Endothelial cell of umbilical vein (primary cell): Measurements from ENCODE around the gene SMAD9. TPM values are rescaled to one million over a fixed set of nuclear protein-coding genes. Genes with fewer than 3 reads are reported as not detected.

ENCODE experiments used
- BruUV-seq: library from RNA; stranded (reverse); fragments of 400-500 nt; replicated peaks from 2 replicates; lab custom pipeline; 2021; lab: Mats Ljungman, UMichigan
- CTCF ChIA-PET: fragments of 300-600, 350-600 bp; sonication (Branson Sonifier 250); formaldehyde crosslinking; loops from one replicate; lab custom pipeline; 2021; ENCODE audit warnings: antibody characterized with exemption, inconsistent platforms; lab: Charles Lee
- POLR2A ChIA-PET: fragments of 300-600, 350-600 bp; sonication (Branson Sonifier 250); formaldehyde crosslinking; loops from one replicate; lab custom pipeline; 2021; ENCODE audit warnings: antibody characterized with exemption, inconsistent platforms; lab: Charles Lee
- DNase-seq: peaks from one replicate; pipeline ENCODE4 v3.0.0-alpha.2; 2011; ENCODE audit warnings: low read depth, low spot score
- FAIRE-seq: peaks from 2 replicates; lab custom pipeline; 2011; peaks lifted over from hg19 to GRCh38; lab: Jason Lieb, UNC
- H2AFZ ChIP-seq: 2 replicates; pipeline ENCODE4 v1.6.0; 2012; ENCODE audit warnings: low read depth, low read length, control low read depth, inconsistent platforms
- H3K27ac ChIP-seq: 2 replicates; pipeline ENCODE4 v1.5.1; 2011; ENCODE audit warnings: low read depth, mild to moderate bottlenecking, control low read depth, low read length, moderate library complexity; ENCODE audit not compliant: insufficient read depth
- H3K27me3 ChIP-seq, 2 experiments: 2 replicates each; pipeline versions ENCODE4 v1.6.0 to v1.6.1; 2011; ENCODE audit warnings: low read length in 2 of 2, mixed read lengths in 1 of 2; ENCODE audit not compliant: control insufficient read depth in 2 of 2, insufficient read depth in 2 of 2
- H3K36me3 ChIP-seq, 2 experiments: 2 replicates in 1 of 2; 3 replicates in 1 of 2; pipeline ENCODE4 v1.5.1; 2011; ENCODE audit warnings: low read length in 2 of 2, mild to moderate bottlenecking in 1 of 2, moderate library complexity in 1 of 2; ENCODE audit not compliant: control insufficient read depth in 2 of 2, insufficient read depth in 2 of 2; ENCODE audit errors: extremely low read depth in 1 of 2
- H3K4me1 ChIP-seq: 3 replicates; pipeline ENCODE4 v1.5.1; 2011; ENCODE audit warnings: mild to moderate bottlenecking, low read length; ENCODE audit not compliant: control insufficient read depth, insufficient read depth; ENCODE audit errors: extremely low read depth
- H3K4me2 ChIP-seq: 2 replicates; pipeline ENCODE4 v1.6.1; 2011; ENCODE audit warnings: low read length, control low read depth, mixed read lengths; ENCODE audit not compliant: insufficient read depth
- H3K4me3 ChIP-seq, 3 experiments: fragments of 200-600 bp in 1 of 3; sonication (generic), shearing (Covaris generic) in 1 of 3; replicated peaks in 1 of 3; 2 replicates each; pipeline ENCODE4 v1.5.1; 2011 to 2016; ENCODE audit warnings: control low read depth in 3 of 3, low read length in 3 of 3, mild to moderate bottlenecking in 2 of 3, inconsistent platforms in 1 of 3, low read depth in 1 of 3, moderate library complexity in 1 of 3; ENCODE audit not compliant: insufficient read depth in 1 of 3
- H3K79me2 ChIP-seq: 2 replicates; pipeline ENCODE4 v1.6.0; 2012; ENCODE audit warnings: low read length, inconsistent platforms; ENCODE audit not compliant: control insufficient read depth, insufficient read depth
- H3K9ac ChIP-seq: replicated peaks from 2 replicates; pipeline ENCODE3; 2011; ENCODE audit warnings: low read length, control low read depth; ENCODE audit not compliant: insufficient read depth; ENCODE audit errors: extremely low read depth
- H3K9me1 ChIP-seq: replicated peaks from 3 replicates; pipeline ENCODE4 v1.6.0; 2011; ENCODE audit warnings: mild to moderate bottlenecking, low read length; ENCODE audit not compliant: control insufficient read depth, insufficient read depth; ENCODE audit errors: extremely low read depth
- H3K9me3 ChIP-seq: replicated peaks from 2 replicates; pipeline ENCODE4 v1.5.1; 2012; ENCODE audit warnings: low read length, inconsistent platforms; ENCODE audit not compliant: control insufficient read depth, insufficient read depth
- H4K20me1 ChIP-seq: replicated peaks from 2 replicates; pipeline ENCODE3; 2011; ENCODE audit warnings: mild to moderate bottlenecking, low read length; ENCODE audit not compliant: control insufficient read depth, insufficient read depth; ENCODE audit errors: extremely low read depth
- CTCF ChIP-seq, 2 donors: IDR thresholded peaks; 1 replicate in 1 of 2; 2 replicates in 1 of 2; pipeline ENCODE4 v1.5.1; 2011; ENCODE audit warnings: low read length in 2 of 2, mild to moderate bottlenecking in 2 of 2, moderate library complexity in 2 of 2, control low read depth in 1 of 2, inconsistent platforms in 1 of 2, low read depth in 1 of 2; ENCODE audit not compliant: insufficient read depth in 1 of 2; ENCODE audit errors: extremely low read depth in 1 of 2
- EZH2 ChIP-seq: IDR thresholded peaks from 2 replicates; pipeline ENCODE4 v1.6.1; 2012; ENCODE audit warnings: borderline replicate concordance, low read depth, mild to moderate bottlenecking, moderate library complexity, low read length, inconsistent platforms; ENCODE audit not compliant: severe bottlenecking
- FOS ChIP-seq: IDR thresholded peaks from 2 replicates; pipeline ENCODE4 v1.6.1; 2011; ENCODE audit warnings: mild to moderate bottlenecking, low read length, moderate library complexity, borderline replicate concordance; ENCODE audit not compliant: insufficient read depth
- GATA2 ChIP-seq: IDR thresholded peaks from 2 replicates; pipeline ENCODE4 v1.7.0; 2011; ENCODE audit warnings: low read depth, mild to moderate bottlenecking, moderate library complexity, mixed read lengths, low read length; ENCODE audit not compliant: insufficient read length, insufficient read depth
- JUN ChIP-seq: IDR thresholded peaks from 2 replicates; pipeline ENCODE4 v1.6.1; 2011; ENCODE audit warnings: borderline replicate concordance, low read depth; ENCODE audit not compliant: insufficient read length, insufficient read depth
- MAX ChIP-seq: IDR thresholded peaks from 2 replicates; pipeline ENCODE4 v1.6.1; 2011; ENCODE audit not compliant: insufficient read depth, insufficient read length
- MYC ChIP-seq: IDR thresholded peaks from one replicate; pipeline ENCODE4 v1.6.1; 2011; ENCODE audit warnings: mild to moderate bottlenecking, low read depth, low read length
- POLR2A ChIP-seq: IDR thresholded peaks from 2 replicates; pipeline ENCODE4 v1.6.1; 2012; ENCODE audit warnings: low read depth, mild to moderate bottlenecking, control low read depth, low read length
- POLR2AphosphoS5 ChIP-seq: IDR thresholded peaks from 2 replicates; pipeline ENCODE4 v1.6.1; 2012; ENCODE audit warnings: low read depth, mild to moderate bottlenecking, control low read depth, low read length, moderate library complexity; ENCODE audit not compliant: insufficient read depth
- dilution Hi-C: fragments of 300-500 bp; cut with MboI; formaldehyde crosslinking; loops from one replicate; pipeline ENCODE4 v1.15.0; 2019; ENCODE audit warnings: low sequenced_read_pairs; ENCODE audit not compliant: extremely low pct_ligation_motif_present
- intact Hi-C: fragments of 100-400 bp; cut with micrococcal nuclease; formaldehyde crosslinking; loops from one replicate; pipeline ENCODE4 v1.10.0; 2022
- polyA plus RNA-seq, 4 experiments: library from polyadenylated mRNA; depleted of rRNA in 3 of 4; stranded (reverse) in 3 of 4; unstranded in 1 of 4; fragments of >200 nt; gene quantifications; 2 replicates each; pipeline versions ENCODE4 v1.2.1 to v1.2.3, GENCODE V29; 2011 to 2012; ENCODE audit warnings: missing spikeins in 1 of 4
- total RNA-seq: library from RNA; stranded (reverse); gene quantifications from 2 replicates; pipeline ENCODE4 v1.2.3, GENCODE V29; 2021

Gene SMAD9
- total and polyA plus RNA-seq, 2 donors (not counting 3 experiments of a cell fraction or from before 2014, with no cell fraction given): 2.2 to 4.2 TPM

GRCh38 chr13:36841391-36841790, 78.6 kb downstream of the SMAD9 start:
- no peaks in the 10 kb centered on the region for H4K20me1 ChIP-seq
- POLR2A ChIA-PET: no interaction called here
- H3K4me2 ChIP-seq: no peak overlapping the region
- dilution Hi-C loops (no loop called here), intact Hi-C loops (no loop called here)
- H3K9me1 ChIP-seq: no peaks in the 10 kb centered on the region
- no peaks in the 10 kb centered on the region for H3K4me1 ChIP-seq
- no peak overlapping the region for H3K27ac ChIP-seq
- no peak for FAIRE-seq
- no peak overlapping the region for H3K9ac ChIP-seq
- no peaks in the 10 kb centered on the region for H3K27me3 ChIP-seq
- BruUV-seq: no TSS peak
- CTCF ChIA-PET: interaction anchor here (0.6 to 2.2 kb wide), 8 partner anchors 11 to 558 kb away, joined by 3 to 15 read pairs (median 5); partner anchors contain the start of gene EXOSC8
- TF ChIP-seq MYC (no peak), MAX (no peak), FOS (no peak), JUN (no peak), CTCF (IDR thresholded peaks at IDR 0.05; ENCODE audit: extremely low read depth in 1 of 2, insufficient read depth in 1 of 2, low read depth in 1 of 2, low read length in 2 of 2) (no peak), POLR2A (no peak), GATA2 (no peak), EZH2 (no peak), POLR2AphosphoS5 (no peak)
- H3K9me3 ChIP-seq: no peaks in the 10 kb centered on the region
- H3K79me2 ChIP-seq: no peaks in the 10 kb centered on the region
- no peak overlapping the region for H2AFZ ChIP-seq
- DNase-seq: no peak
- no peak overlapping the region for H3K4me3 ChIP-seq
- H3K36me3 ChIP-seq: peaks cover 0 to 4% of the 10 kb centered on the region in 2 experiments
